ENCODE data around the gene GMDS. TPM values are rescaled to one million over a fixed set of nuclear protein-coding genes. Genes with fewer than 3 reads are reported as not detected.

Gene GMDS
- total and polyA plus RNA-seq, 2 of the 8 experiments (the other 6 are each of a cell fraction or from before 2014, with no cell fraction given): 16.8 to 50.0 TPM

- Histone ChIP-seq H4K91ac (replicated peaks; ENCODE audit: insufficient read length, low read length) (no peak overlapping the region), H3K4me1 (replicated peaks in 1 of 4; ENCODE audit: control insufficient read depth in 3 of 4, insufficient read depth in 4 of 4, low read length in 3 of 4) (peaks cover 2 to 35% (median 15%) of the 10 kb centered on the region in 4 experiments), H2BK20ac (ENCODE audit: low read length) (no peak overlapping the region), H3K36me3 (ENCODE audit: control insufficient read depth in 2 of 4, insufficient read depth in 4 of 4, low read length in 3 of 4) (peaks cover 0 to 16% (median 0%) of the 10 kb centered on the region in 4 experiments; a peak in 1 of 8 replicates), H3K23me2 (ENCODE audit: low read depth, low read length) (peaks cover 19% of the 10 kb centered on the region; the same call in 1 of the 2 replicates), H4K5ac (ENCODE audit: insufficient read length, low read depth, low read length) (no peak overlapping the region), H3K4me3 (ENCODE audit: extremely low read depth in 1 of 4, insufficient read depth in 2 of 4, low read depth in 3 of 4, low read length in 4 of 4) (peak overlapping the region in 2 of 4 experiments; percentile 14 to 44; a peak in 4 of 8 replicates), H3K14ac (ENCODE audit: insufficient read length) (no peak overlapping the region), H4K8ac (ENCODE audit: extremely low read depth, insufficient read depth, low read length) (no peak overlapping the region), H3K56ac (replicated peaks; ENCODE audit: insufficient read length, low read depth, low read length) (no peak overlapping the region), H3K79me2 (ENCODE audit: control insufficient read depth in 1 of 2, insufficient read depth in 2 of 2, low read length in 2 of 2) (no peaks in the 10 kb centered on the region), H2BK120ac (replicated peaks; ENCODE audit: low read depth, low read length) (no peak overlapping the region), H4K20me1 (replicated peaks in 1 of 2; ENCODE audit: control insufficient read depth in 1 of 2, insufficient read depth in 2 of 2, low read length in 2 of 2) (peaks cover 19% of the 10 kb centered on the region in 2 experiments), H3K4ac (replicated peaks; ENCODE audit: insufficient read length, low read depth, low read length) (no peak overlapping the region), H2AFZ (ENCODE audit: low read length) (no peak overlapping the region), H3K18ac (ENCODE audit: extremely low read depth, low read length) (no peak overlapping the region), H3K9me3 (ENCODE audit: insufficient read depth in 2 of 2, low read depth in 1 of 2, low read length in 1 of 2) (no peaks in the 10 kb centered on the region; a peak in 1 of 4 replicates), H3K79me1 (ENCODE audit: low read depth, low read length) (no peaks in the 10 kb centered on the region), H3K4me2 (ENCODE audit: insufficient read depth in 1 of 2, low read depth in 2 of 2, low read length in 2 of 2) (peak overlapping the region; percentile 36 to 43; a peak in 3 of 4 replicates), H3K27ac (ENCODE audit: low read depth, low read length) (no peak overlapping the region), H2AK5ac (ENCODE audit: low read depth, low read length) (no peak overlapping the region), H3K9ac (replicated peaks in 1 of 4; ENCODE audit: extremely low read depth in 1 of 4, low read depth in 3 of 4, low read length in 3 of 4) (no peak overlapping the region), H3K27me3 (replicated peaks in 1 of 4; ENCODE audit: control insufficient read depth in 3 of 4, extremely low read depth in 1 of 4, insufficient read depth in 3 of 4, low read length in 3 of 4) (peaks cover 83 to 100% (median 91%) of the 10 kb centered on the region in 4 experiments), H2BK12ac (ENCODE audit: low read depth, low read length) (no peak overlapping the region), H2BK5ac (ENCODE audit: low read depth, low read length) (no peak overlapping the region), H3K23ac (ENCODE audit: insufficient read length) (no peak overlapping the region), H2BK15ac (ENCODE audit: low read length) (no peak overlapping the region)
- DNase-seq (ENCODE audit: low read depth in 1 of 2, low spot score in 2 of 2) (no peak), FAIRE-seq (no peak)
- ChIA-PET POLR2A (ENCODE audit: partially characterized antibody) (interaction anchor here (2.0 kb wide), 1 partner anchor 8 kb away, joined by 7 read pairs; no protein-coding TSS in a partner anchor), CTCF (ENCODE audit: partially characterized antibody) (interaction anchor here (0.7 to 2.2 kb wide), 9 partner anchors 8 to 1022 kb away, joined by 3 to 13 read pairs (median 4); no protein-coding TSS in a partner anchor)
- 3% methylated on average over 37 of the region's 71 CpGs; no CpG with 5 or more reads in 1 of the 2 experiments for WGBS, 2 experiments (ENCODE audit: extremely low coverage in 1 of 2, insufficient coverage in 1 of 2, insufficient read length in 1 of 2, insufficient replicate concordance in 2 of 2, low coverage in 1 of 2, low lambda C conversion rate in 2 of 2, missing lambda C conversion rate in 1 of 2)
- TF ChIP-seq RNF2 (IDR thresholded peaks at IDR 0.05; ENCODE audit: borderline replicate concordance, low read depth, low read length, missing control alignments, poor library complexity, severe bottlenecking) (peak; percentile 99), EZH2 (IDR thresholded peaks at IDR 0.05; ENCODE audit: low read depth, low read length, severe bottlenecking) (peak; percentile 85), FOSL1 (IDR thresholded peaks at IDR 0.05; ENCODE audit: insufficient read depth, low read depth, low read length) (no peak), CBX8 (IDR thresholded peaks at IDR 0.05; ENCODE audit: borderline replicate concordance, low read depth, low read length) (0 out of 2 replicates have a peak, but pooled peaks have one; percentile 96), SRF (IDR thresholded peaks at IDR 0.05; ENCODE audit: low read depth, low read length) (no peak), SUZ12 (IDR thresholded peaks at IDR 0.05; ENCODE audit: low read length) (peak; percentile 83)
These were observed 633.7 kb downstream of the GMDS start for GRCh38 chr6:1611572-1612298.
